ENCODE results near the gene DSN1. TPM values are rescaled to one million over a fixed set of nuclear protein-coding genes. Genes with fewer than 3 reads are reported as not detected.

Gene DSN1
- total RNA-seq, 1 experiment from 2014 or later = 27.2 TPM

DNA sequence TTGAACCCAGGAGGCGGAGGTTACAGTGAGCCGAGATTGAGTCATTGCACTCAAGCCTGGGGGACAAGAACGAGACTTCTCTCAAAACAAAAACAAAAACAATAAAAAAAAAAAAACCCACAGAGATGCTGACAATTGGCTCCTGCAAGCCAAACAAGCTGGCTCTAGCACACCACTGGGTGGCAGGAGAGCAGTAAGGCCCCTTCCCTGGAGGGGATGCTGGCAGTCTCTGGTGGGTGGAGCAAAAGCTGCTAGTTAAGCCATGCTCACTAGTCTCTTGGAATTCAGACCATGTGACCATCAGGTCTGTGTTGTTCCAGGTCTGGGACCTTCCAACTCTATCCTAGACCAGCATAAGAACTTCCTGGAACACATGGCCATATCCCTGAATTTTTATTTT, 18.9 kb upstream of the DSN1 start:
- peaks cover 13% of the 10 kb centered on the region for H3K36me3 ChIP-seq (ENCODE audit: control insufficient read depth, insufficient read depth, low read length)
- no peaks in the 10 kb centered on the region for H3K9me3 ChIP-seq (ENCODE audit: control insufficient read depth, insufficient read depth, low read depth, low read length)
- ChIA-PET CTCF (interaction anchor here (0.5 to 1.0 kb wide), 3 partner anchors 30 to 94 kb away, joined by 3 to 5 read pairs (median 3); no protein-coding TSS in a partner anchor), POLR2A (no interaction called here)
- BruUV-seq (replicated peaks) = no TSS peak
- DNase-seq (ENCODE audit: low read depth, low spot score) (no peak), ATAC-seq (peak; percentile 82)
- TF ChIP-seq SIN3A (IDR thresholded peaks at IDR 0.05; ENCODE audit: borderline replicate concordance, insufficient read depth, low read depth, low read length) (no peak), CTCF (IDR thresholded peaks at IDR 0.05) (no peak), POLR2AphosphoS5 (IDR thresholded peaks at IDR 0.05; ENCODE audit: low read depth, low read length) (no peak), TCF7L2 (IDR thresholded peaks at IDR 0.05; ENCODE audit: low read depth, low read length) (no peak), REST (IDR thresholded peaks at IDR 0.05; ENCODE audit: insufficient read depth in 1 of 2, low read depth in 2 of 2, low read length in 1 of 2) (no peak)
- in situ Hi-C loops (cut with HindIII; ENCODE audit: low pct_unique_long_range_greater_than_20kb, low sequenced_read_pairs) = no loop called here
- H3K4me1 ChIP-seq (ENCODE audit: control insufficient read depth, insufficient read depth, low read length) = no peaks in the 10 kb centered on the region
- H3K27ac ChIP-seq (ENCODE audit: low read length) = no peak overlapping the region
- no peak overlapping the region for H3K4me3 ChIP-seq (ENCODE audit: low read depth in 2 of 2, low read length in 2 of 2)
- intact Hi-C loops (cut with micrococcal nuclease; ENCODE audit: unreplicated experiment) = no loop called here
- H3K27me3 ChIP-seq (ENCODE audit: control insufficient read depth, insufficient read depth, low read length) = no peaks in the 10 kb centered on the region

- H3K27ac ChIP-seq (ENCODE audit: low read length) = no peak overlapping the region
- no peak for ATAC-seq
- ChIA-PET POLR2A (no interaction called here), CTCF (interaction anchor here (0.5 to 1.0 kb wide), 2 partner anchors 32 to 95 kb away, joined by 3 to 5 read pairs; no protein-coding TSS in a partner anchor)
- no TSS peak for BruUV-seq (replicated peaks)
- DNase-seq (ENCODE audit: low read depth, low spot score) = no peak
- no peak for TF ChIP-seq REST (IDR thresholded peaks at IDR 0.05; ENCODE audit: insufficient read depth in 1 of 2, low read depth in 2 of 2, low read length in 1 of 2)
- no peak for TF ChIP-seq SIN3A (IDR thresholded peaks at IDR 0.05; ENCODE audit: borderline replicate concordance, insufficient read depth, low read depth, low read length)
- no peak for TF ChIP-seq POLR2AphosphoS5 (IDR thresholded peaks at IDR 0.05; ENCODE audit: low read depth, low read length)
- no peak for TF ChIP-seq CTCF (IDR thresholded peaks at IDR 0.05)
- no peak for TF ChIP-seq TCF7L2 (IDR thresholded peaks at IDR 0.05; ENCODE audit: low read depth, low read length)
- in situ Hi-C loops (cut with HindIII; ENCODE audit: low pct_unique_long_range_greater_than_20kb, low sequenced_read_pairs) (no loop called here), intact Hi-C loops (cut with micrococcal nuclease; ENCODE audit: unreplicated experiment) (no loop called here)
- H3K27me3 ChIP-seq (ENCODE audit: control insufficient read depth, insufficient read depth, low read length) = no peaks in the 10 kb centered on the region
- peaks cover 13% of the 10 kb centered on the region for H3K36me3 ChIP-seq (ENCODE audit: control insufficient read depth, insufficient read depth, low read length)
- no peak overlapping the region for H3K4me3 ChIP-seq (ENCODE audit: low read depth in 2 of 2, low read length in 2 of 2)
- H3K9me3 ChIP-seq (ENCODE audit: control insufficient read depth, insufficient read depth, low read depth, low read length) = no peaks in the 10 kb centered on the region
- no peaks in the 10 kb centered on the region for H3K4me1 ChIP-seq (ENCODE audit: control insufficient read depth, insufficient read depth, low read length)
Measured at GRCh38 chr20:36791862-36792261, 18.3 kb upstream of the DSN1 start.

Data from Panc1 (cell line).